Ovary (tissue), 9 donors: ENCODE results near the gene PRR27. TPM values are rescaled to one million over a fixed set of nuclear protein-coding genes. Genes with fewer than 3 reads are reported as not detected.

Source experiments
- DNase-seq, 5 donors: peaks; one replicate each; pipeline ENCODE4 v3.0.0-alpha.2; 2019 to 2020
- H3K27ac ChIP-seq, 2 donors: fragments of 200-600 bp; one replicate each; pipeline versions ENCODE4 v1.5.1 to v1.8.0; 2019 to 2022
- H3K27me3 ChIP-seq: fragments of 200-600 bp; one replicate; pipeline ENCODE4 v1.8.0; 2022
- H3K36me3 ChIP-seq: fragments of 200-600 bp; sonication (generic); one replicate; pipeline ENCODE4 v1.5.1; 2019
- H3K4me1 ChIP-seq: one replicate; pipeline ENCODE4 v1.8.1; 2013; ENCODE audit warnings: mild to moderate bottlenecking, moderate library complexity; ENCODE audit not compliant: insufficient read depth
- H3K4me3 ChIP-seq: fragments of 200-600 bp; sonication (generic); one replicate; pipeline ENCODE4 v1.5.1; 2017
- H3K9me3 ChIP-seq, 2 donors: fragments of 200-600 bp in 1 of 2; sonication (generic) in 1 of 2; one replicate each; pipeline versions ENCODE4 v1.5.1 to v1.8.1; 2013 to 2019; ENCODE audit warnings: mild to moderate bottlenecking in 1 of 2, moderate library complexity in 1 of 2
- CTCF ChIP-seq, 3 donors: fragments of 450-650 bp in 2 of 3; fragments of 200-600 bp in 1 of 3; IDR thresholded peaks; one replicate each; pipeline versions ENCODE4 v1.5.1 to v1.8.0; 2016 to 2022; ENCODE audit warnings: antibody characterized with exemption in 3 of 3, mild to moderate bottlenecking in 1 of 3
- EP300 ChIP-seq: sonication (generic); formaldehyde crosslinking; IDR thresholded peaks from one replicate; pipeline ENCODE4 v1.6.1; 2017; ENCODE audit warnings: antibody characterized with exemption
- POLR2A ChIP-seq: fragments of 450-650 bp; IDR thresholded peaks from one replicate; pipeline ENCODE4 v1.6.1; 2017; ENCODE audit warnings: antibody characterized with exemption, mild to moderate bottlenecking, moderate library complexity
- WGBS, 3 donors: extraction: QIAGEN DNeasy Blood & Tissue Kit in 1 of 3; methylation state at CpG; one replicate each; pipeline versions ENCODE4 v1.1.5 to v1.1.7; 2013 to 2017; 5-methylcytosine and 5-hydroxymethylcytosine counted together
- intact Hi-C, 4 donors: fragments of 100-400 bp; cut with DNase I; formaldehyde crosslinking; loops; one replicate each; pipeline versions ENCODE4 v1.11.0 to v1.15.1; 2022 to 2023
- polyA plus RNA-seq, 2 donors: library from polyadenylated mRNA; stranded (reverse); fragments of 200-250 nt in 1 of 2; fragments of 350-450 nt in 1 of 2; fragmentation: Illumina TruSeq in 1 of 2; extraction: RNeasy Lipid Tissue Mini Kit (QIAGEN cat#74804) in 1 of 2; gene quantifications; one replicate each; pipeline ENCODE4 v1.2.3, GENCODE V29; 2013 to 2014
- total RNA-seq, 7 donors: library from RNA; depleted of rRNA in 2 of 7; stranded (reverse); fragments of >200 nt in 2 of 7; fragmentation: NEBNext Ultra II Directional in 3 of 7; extraction: Animal tissue kit (Norgen Biotek cat#: 25700) in 3 of 7; gene quantifications; one replicate each; pipeline versions ENCODE4 v1.1.0 to v1.2.4, GENCODE V29; 2016 to 2023
- donor health status: DM: no; HTN: no; CAD: no; lungs with moderate emphysema.
- donor health status: DM: no; HTN: no; CAD: no.
- donor health status: Bipolar disorder and iron deficiency.
- donor health status: DM: yes; HTN: yes; CAD: no.
- donor health status: DM: no; HTN: no; CAD: no.
- donor health status: DM: yes; HTN: yes; CAD: no.

Gene PRR27
- total and polyA plus RNA-seq, 9 donors: not detected

DNA sequence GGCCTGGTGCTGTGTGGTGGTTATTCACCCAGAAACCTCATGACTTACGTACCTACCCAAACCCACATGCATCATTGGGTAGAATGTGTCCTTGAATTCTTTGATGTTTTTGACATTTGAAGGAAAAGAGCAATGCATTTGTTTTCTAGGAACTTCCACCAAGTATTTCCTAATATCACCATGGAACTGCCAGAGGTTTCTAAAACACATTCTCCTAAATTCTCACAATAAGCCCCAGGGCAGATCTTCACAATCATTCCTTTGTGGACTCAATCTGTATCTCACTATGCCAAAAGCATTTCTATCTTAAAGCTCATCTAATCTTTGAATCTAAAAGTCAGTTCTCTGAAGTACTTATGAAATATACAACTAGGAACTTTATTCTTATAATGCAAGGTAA, 33.2 kb downstream of the PRR27 start:
- Histone ChIP-seq H3K36me3 (no peaks in the 10 kb centered on the region), H3K27ac (no peak overlapping the region), H3K4me3 (no peak overlapping the region), H3K4me1 (no peaks in the 10 kb centered on the region), H3K9me3 (no peaks in the 10 kb centered on the region), H3K27me3 (no peaks in the 10 kb centered on the region)
- WGBS, 3 donors: 88 to 93% (median 88%) methylated on average over 1 of the region's 1 CpG
- TF ChIP-seq EP300 (no peak), POLR2A (no peak), CTCF (IDR thresholded peaks at IDR 0.05) (no peak)
- intact Hi-C loops: no loop called here
- DNase-seq: no peak

DNA sequence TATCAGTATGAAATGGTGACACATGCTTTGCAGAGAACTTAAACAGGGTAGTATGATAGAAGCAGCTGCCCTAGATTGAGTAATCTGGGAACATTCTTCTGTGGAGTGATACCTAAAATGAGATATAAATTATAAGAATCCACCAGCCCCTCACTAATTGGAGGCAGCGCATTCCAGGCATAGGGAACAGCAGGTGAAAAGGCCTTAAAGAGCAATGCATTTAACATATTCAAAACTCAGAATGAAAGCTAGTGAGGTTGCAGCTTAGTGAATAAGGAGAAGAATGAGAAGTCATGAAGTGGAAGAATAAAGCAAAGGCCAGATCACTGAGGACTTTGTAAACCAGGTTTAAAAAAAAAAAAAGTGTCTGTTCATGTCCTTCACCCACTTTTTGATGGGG, 36.5 kb downstream of the PRR27 start:
- no peak for DNase-seq
- no peak overlapping the region for H3K4me3 ChIP-seq
- H3K9me3 ChIP-seq: no peaks in the 10 kb centered on the region
- H3K4me1 ChIP-seq: no peaks in the 10 kb centered on the region
- TF ChIP-seq POLR2A: no peak
- no peak for TF ChIP-seq CTCF (IDR thresholded peaks at IDR 0.05)
- no peak for TF ChIP-seq EP300
- intact Hi-C loops: loop anchor here in 1 of 4 donors (10.0 kb wide), 1 partner anchor 1536 kb away; no protein-coding TSS in a partner anchor
- H3K27ac ChIP-seq: no peak overlapping the region
- 95 to 97% (median 95%) methylated on average over 1 of the region's 1 CpG for WGBS, 3 donors
- no peaks in the 10 kb centered on the region for H3K27me3 ChIP-seq
- no peaks in the 10 kb centered on the region for H3K36me3 ChIP-seq

GRCh38 chr4:70191647-70192046, 37.6 kb downstream of the PRR27 start:
- Histone ChIP-seq H3K4me3 (no peak overlapping the region), H3K4me1 (no peaks in the 10 kb centered on the region), H3K9me3 (no peaks in the 10 kb centered on the region), H3K36me3 (no peaks in the 10 kb centered on the region), H3K27ac (no peak overlapping the region), H3K27me3 (no peaks in the 10 kb centered on the region)
- WGBS, 3 donors: 5 to 13% (median 11%) methylated on average over 1 of the region's 1 CpG
- TF ChIP-seq POLR2A (no peak), CTCF (IDR thresholded peaks at IDR 0.05) (no peak), EP300 (no peak)
- intact Hi-C loops: loop anchor here in 1 of 4 donors (10.0 kb wide), 1 partner anchor 1537 kb away; no protein-coding TSS in a partner anchor
- DNase-seq: no peak

DNA sequence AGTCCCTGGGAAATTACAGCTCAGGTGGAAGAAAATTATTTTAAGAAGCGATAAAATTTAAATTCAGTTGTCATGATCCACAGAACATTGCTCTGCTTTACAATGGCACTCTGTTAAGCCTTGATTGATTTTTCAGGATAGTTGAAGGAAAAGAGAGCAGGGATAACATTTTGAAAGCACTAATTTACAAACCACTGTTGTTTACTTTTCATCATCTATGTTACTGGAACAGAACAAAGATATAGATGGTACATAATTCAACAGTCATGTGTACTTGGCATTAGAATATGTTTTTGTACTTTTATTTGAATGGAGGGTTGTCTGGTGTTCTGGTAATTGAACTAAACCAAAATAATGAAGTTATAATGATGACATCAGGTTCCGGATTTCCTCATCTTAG, 38.9 kb downstream of the PRR27 start:
- Histone ChIP-seq H3K36me3 (no peaks in the 10 kb centered on the region), H3K9me3 (no peaks in the 10 kb centered on the region), H3K4me3 (no peak overlapping the region), H3K27me3 (no peaks in the 10 kb centered on the region), H3K4me1 (no peaks in the 10 kb centered on the region), H3K27ac (no peak overlapping the region)
- TF ChIP-seq POLR2A: no peak
- TF ChIP-seq CTCF (IDR thresholded peaks at IDR 0.05): no peak
- TF ChIP-seq EP300: no peak
- 84 to 88% (median 86%) methylated on average over 2 of the region's 2 CpGs for WGBS, 3 donors
- intact Hi-C loops: loop anchor here in 1 of 4 donors (10.0 kb wide), 1 partner anchor 1538 kb away; no protein-coding TSS in a partner anchor
- no peak for DNase-seq
